Colonic mucosa (tissue), 4 donors: ENCODE data around the gene ANK3. TPM values are rescaled to one million over a fixed set of nuclear protein-coding genes. Genes with fewer than 3 reads are reported as not detected.

Experiments
- DNase-seq: peaks from one replicate; pipeline ENCODE4 v3.0.0-alpha.2; 2020
- H3K27ac ChIP-seq: fragments of 200-600 bp; one replicate; pipeline ENCODE4 v1.8.0; 2021
- H3K27me3 ChIP-seq: fragments of 200-600 bp; one replicate; pipeline ENCODE4 v1.8.0; 2021
- H3K36me3 ChIP-seq: fragments of 200-600 bp; one replicate; pipeline ENCODE4 v1.8.0; 2021
- H3K4me1 ChIP-seq: fragments of 200-600 bp; one replicate; pipeline ENCODE4 v1.8.0; 2021; ENCODE audit warnings: mild to moderate bottlenecking
- H3K4me3 ChIP-seq: fragments of 200-600 bp; one replicate; pipeline ENCODE4 v1.8.0; 2021
- H3K9ac ChIP-seq, 2 donors: one replicate each; pipeline ENCODE4 v1.7.0; 2013; ENCODE audit warnings: control low read depth in 2 of 2, low read depth in 2 of 2, low read length in 2 of 2
- H3K9me3 ChIP-seq: fragments of 200-600 bp; one replicate; pipeline ENCODE4 v1.8.0; 2021
- CTCF ChIP-seq: fragments of 200-600 bp; IDR thresholded peaks from one replicate; pipeline ENCODE4 v1.8.0; 2022; ENCODE audit warnings: antibody characterized with exemption, mild to moderate bottlenecking
- intact Hi-C: fragments of 100-400 bp; cut with DNase I; formaldehyde crosslinking; loops from one replicate; pipeline ENCODE4 v1.14.1; 2022
- total RNA-seq, 2 donors: library from RNA; stranded (reverse); fragmentation: NEBNext Ultra II Directional in 1 of 2; extraction: Animal tissue kit (Norgen Biotek cat#: 25700) in 1 of 2; gene quantifications; one replicate each; pipeline ENCODE4 v1.2.1, GENCODE V29; 2021
- donor health status: healthy.
- donor health status: DM: no; HTN: no; CAD: no.
- donor health status: DM: no; HTN: no; CAD: no.

The ANK3 gene
- total RNA-seq, 2 donors from 2014 or later, result 34.6 to 82.8 TPM

DNA sequence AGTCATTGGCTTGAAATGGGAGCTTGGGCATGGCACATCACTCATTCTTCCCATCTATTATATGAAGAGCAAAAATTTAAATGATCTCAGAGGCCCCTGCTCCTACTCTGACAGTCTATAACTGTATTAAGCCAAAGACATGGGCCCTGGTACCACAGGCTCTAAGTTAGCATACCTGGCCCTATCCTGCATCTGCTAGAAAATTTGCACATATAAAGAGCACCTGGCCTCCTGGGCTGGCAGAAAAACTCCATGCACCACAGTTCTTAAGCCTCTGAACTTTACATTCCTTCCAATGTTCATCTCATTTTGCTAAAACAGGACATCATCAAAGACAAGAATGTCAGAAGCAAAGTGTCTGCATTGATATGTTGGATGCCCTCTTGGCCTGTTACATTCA is 29.6 kb upstream of the ANK3 start:
- H3K4me1 ChIP-seq, result no peaks in the 10 kb centered on the region

GRCh38 chr10:60417901-60418300 is 28.2 kb upstream of the ANK3 start:
- H3K27ac ChIP-seq, result no peak overlapping the region
- H3K9ac ChIP-seq, result no peak overlapping the region
- no peak for DNase-seq
- no peak overlapping the region for H3K4me3 ChIP-seq
- intact Hi-C loops, result no loop called here
- no peaks in the 10 kb centered on the region for H3K27me3 ChIP-seq
- no peak for TF ChIP-seq CTCF
- no peaks in the 10 kb centered on the region for H3K4me1 ChIP-seq
- H3K36me3 ChIP-seq, result no peaks in the 10 kb centered on the region
- no peaks in the 10 kb centered on the region for H3K9me3 ChIP-seq

More for the DNA sequence above, 29.6 kb upstream of the ANK3 start:
- Histone ChIP-seq H3K9ac (no peak overlapping the region), H3K27me3 (no peaks in the 10 kb centered on the region), H3K27ac (no peak overlapping the region), H3K36me3 (no peaks in the 10 kb centered on the region), H3K4me3 (no peak overlapping the region), H3K9me3 (no peaks in the 10 kb centered on the region)
- intact Hi-C loops, result no loop called here
- DNase-seq, result no peak
- no peak for TF ChIP-seq CTCF

GRCh38 chr10:60417024-60417423 is 27.3 kb upstream of the ANK3 start:
- intact Hi-C loops, result no loop called here

DNA sequence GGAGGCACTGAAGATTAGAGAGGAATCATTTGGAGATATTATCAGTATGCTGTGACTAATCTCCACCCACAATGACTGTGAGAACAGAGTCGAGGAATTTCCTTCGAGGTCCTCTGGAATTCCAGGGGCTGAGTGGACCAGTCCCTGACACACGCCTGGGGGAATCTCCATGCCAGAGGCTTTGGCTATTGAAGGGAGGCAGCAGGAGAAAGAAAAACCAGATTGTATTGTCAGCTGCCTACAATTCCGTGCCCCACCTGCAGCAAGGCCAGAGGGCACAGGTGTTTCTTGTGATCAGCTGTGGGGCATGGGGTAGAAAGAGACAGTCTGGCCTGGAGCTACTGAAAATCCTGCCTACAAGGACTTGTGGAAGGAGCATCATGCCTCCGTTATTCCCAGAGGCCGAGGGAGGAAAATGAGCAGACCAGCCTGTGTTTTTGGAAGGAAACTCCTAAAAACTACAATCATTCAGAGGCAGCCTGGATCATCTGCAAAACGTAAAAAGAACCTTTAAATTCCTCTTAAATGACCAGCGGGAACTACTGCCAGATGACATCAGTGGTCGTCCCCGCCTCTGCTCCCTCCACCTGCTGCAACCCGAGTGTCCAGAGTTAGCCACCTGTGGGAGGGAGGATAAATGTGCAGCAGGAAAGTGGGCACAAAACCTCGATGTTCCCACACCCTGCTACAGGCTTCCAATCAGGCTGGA is 25.4 kb upstream of the ANK3 start:
- intact Hi-C loops, result no loop called here
- H3K4me1 ChIP-seq, result no peaks in the 10 kb centered on the region
- H3K36me3 ChIP-seq, result no peaks in the 10 kb centered on the region
- no peaks in the 10 kb centered on the region for H3K27me3 ChIP-seq
- DNase-seq, result no peak
- H3K4me3 ChIP-seq, result no peak overlapping the region
- no peak overlapping the region for H3K9ac ChIP-seq
- no peaks in the 10 kb centered on the region for H3K9me3 ChIP-seq
- H3K27ac ChIP-seq, result no peak overlapping the region
- no peak for TF ChIP-seq CTCF

More at GRCh38 chr10:60417024-60417423, 27.3 kb upstream of the ANK3 start:
- H3K36me3 ChIP-seq, result no peaks in the 10 kb centered on the region
- H3K4me1 ChIP-seq, result no peaks in the 10 kb centered on the region
- no peak overlapping the region for H3K27ac ChIP-seq
- no peak for DNase-seq
- no peaks in the 10 kb centered on the region for H3K9me3 ChIP-seq
- H3K27me3 ChIP-seq, result no peaks in the 10 kb centered on the region
- H3K4me3 ChIP-seq, result no peak overlapping the region
- no peak for TF ChIP-seq CTCF
- no peak overlapping the region for H3K9ac ChIP-seq

GRCh38 chr10:60414111-60414510 is 24.4 kb upstream of the ANK3 start:
- H3K36me3 ChIP-seq, result no peaks in the 10 kb centered on the region
- no peak overlapping the region for H3K4me3 ChIP-seq
- no peak overlapping the region for H3K27ac ChIP-seq
- intact Hi-C loops, result no loop called here
- no peak for TF ChIP-seq CTCF
- no peak for DNase-seq
- no peaks in the 10 kb centered on the region for H3K4me1 ChIP-seq
- H3K9me3 ChIP-seq, result no peaks in the 10 kb centered on the region
- H3K9ac ChIP-seq, result no peak overlapping the region
- H3K27me3 ChIP-seq, result no peaks in the 10 kb centered on the region
